ENCODE measurements around the gene DPPA2.

The DPPA2 gene

DNA sequence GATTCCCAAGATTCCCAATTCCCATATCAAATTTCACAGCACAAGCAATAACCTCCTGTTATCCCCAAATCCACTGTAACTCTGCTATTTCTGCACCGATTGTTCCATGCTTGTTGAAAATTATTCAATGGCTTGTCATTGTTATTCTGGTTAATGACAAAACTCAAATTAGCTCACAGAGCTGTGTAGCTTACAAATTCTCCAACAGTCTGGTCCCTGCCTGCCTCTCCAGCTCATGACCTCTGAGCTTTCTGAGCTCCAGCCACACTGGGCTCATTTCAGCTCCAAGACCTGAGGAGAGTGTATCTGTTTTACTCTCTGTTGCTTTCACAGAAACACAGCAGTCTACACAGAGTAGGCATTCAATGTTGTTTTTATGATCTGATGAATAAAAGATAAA lies 3.3 kb downstream of the DPPA2 start:
- DNase-seq: no peak

GRCh38 chr3:109297496-109297895 lies 18.8 kb downstream of the DPPA2 start:
- DNase-seq: no peak

- DNase-seq: no peak
Observed at GRCh38 chr3:109284071-109284470, 32.2 kb downstream of the DPPA2 start.

DNA sequence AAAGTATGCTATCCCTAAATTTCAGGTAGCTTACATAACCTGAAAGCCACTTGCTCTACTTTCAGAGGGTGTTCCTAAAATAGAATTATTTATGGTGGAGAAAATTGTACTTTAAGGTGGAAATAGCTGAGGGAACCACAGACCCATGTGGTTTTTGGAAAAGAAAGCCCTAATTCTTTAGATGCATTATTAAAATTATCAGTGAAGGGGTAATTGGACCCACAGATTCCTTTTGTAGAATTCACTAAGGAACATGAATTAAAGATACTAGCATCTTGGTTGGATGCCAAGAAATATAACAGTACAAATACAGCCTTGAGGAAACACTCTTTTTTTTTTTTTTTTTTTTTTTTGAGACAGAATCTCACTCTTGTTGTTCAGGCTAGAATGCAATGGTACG lies 37.8 kb downstream of the DPPA2 start:
- no peak for DNase-seq

DNA sequence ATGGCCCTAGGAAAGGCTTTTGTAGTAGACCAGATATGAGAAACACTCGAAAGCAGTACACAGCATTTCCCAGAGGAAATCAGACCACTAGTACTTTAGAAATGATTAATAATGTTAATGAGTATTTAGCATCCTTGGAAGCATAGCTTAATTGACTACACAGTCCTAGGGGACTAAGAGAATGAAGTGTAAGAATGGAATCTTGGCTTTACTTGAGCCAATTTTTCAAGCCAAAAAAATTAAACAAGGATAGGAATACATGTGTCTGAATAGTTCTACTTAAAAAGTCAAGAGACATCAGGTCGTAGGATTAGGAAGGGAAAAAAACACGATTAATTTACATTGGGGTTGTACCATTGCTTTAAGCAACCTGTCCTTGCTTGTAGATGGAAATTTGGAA lies 38.2 kb downstream of the DPPA2 start:
- no peak for DNase-seq

GRCh38 chr3:109275702-109276293 lies 40.5 kb downstream of the DPPA2 start:
- peak; percentile 11 for DNase-seq

- DNase-seq: no peak
Observed at GRCh38 chr3:109270779-109271178, 45.5 kb downstream of the DPPA2 start.

DNA sequence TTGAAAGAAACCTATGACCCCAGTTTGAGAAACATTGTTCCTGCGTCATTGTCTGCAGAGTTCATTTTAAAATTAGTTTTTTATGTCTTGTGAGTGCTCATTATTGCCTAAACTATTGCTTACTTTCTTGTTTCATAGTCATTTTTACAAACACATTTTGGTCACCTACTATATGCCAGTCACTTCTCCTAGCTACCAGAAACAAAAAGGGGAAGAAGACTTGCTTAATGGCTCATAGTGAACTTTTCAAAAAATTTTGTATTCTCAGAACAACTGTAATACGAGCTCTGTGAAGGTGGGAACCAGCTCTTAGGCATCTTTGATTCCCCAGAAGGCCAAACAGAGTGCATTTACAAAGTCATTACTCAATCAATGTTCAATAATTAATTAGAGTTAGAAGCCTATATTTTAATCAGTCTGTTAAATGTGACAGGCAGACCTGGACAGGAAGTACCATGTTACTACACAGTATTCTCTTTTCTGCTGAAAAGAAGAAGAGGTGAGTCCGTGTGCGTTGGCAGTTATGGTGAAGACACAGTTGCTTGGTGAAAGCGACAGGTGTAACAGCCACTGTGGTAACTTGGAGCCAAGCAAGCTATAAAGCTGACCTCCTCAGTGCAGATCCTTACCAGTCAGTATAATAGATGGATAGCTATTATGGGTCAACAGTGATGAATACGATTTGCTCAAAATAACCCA lies 46.6 kb downstream of the DPPA2 start:
- no peak for DNase-seq

- DNase-seq: no peak
Observed at GRCh38 chr3:109268181-109268580, 48.1 kb downstream of the DPPA2 start.

DNA sequence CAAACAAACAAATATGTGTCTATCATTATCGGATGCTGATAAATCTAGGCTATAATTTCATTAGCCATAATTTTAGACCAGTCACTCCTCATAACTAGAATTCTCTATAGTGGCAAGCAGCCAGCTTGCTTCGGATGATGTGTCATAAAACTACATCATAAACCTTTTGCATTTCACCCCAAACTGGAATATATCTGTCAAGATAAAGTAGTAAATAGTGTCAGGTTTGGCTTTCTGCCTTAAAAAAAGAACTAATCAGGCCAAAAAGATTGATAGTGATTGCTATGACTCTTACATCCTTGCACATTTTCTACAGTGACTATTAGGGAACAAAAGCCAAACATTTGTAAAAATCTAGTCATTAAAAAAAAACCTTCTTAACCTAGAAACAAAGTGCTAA lies 51.0 kb downstream of the DPPA2 start:
- no peak for DNase-seq

GRCh38 chr3:109257269-109257668 lies 59.0 kb downstream of the DPPA2 start:
- DNase-seq: no peak

DNA sequence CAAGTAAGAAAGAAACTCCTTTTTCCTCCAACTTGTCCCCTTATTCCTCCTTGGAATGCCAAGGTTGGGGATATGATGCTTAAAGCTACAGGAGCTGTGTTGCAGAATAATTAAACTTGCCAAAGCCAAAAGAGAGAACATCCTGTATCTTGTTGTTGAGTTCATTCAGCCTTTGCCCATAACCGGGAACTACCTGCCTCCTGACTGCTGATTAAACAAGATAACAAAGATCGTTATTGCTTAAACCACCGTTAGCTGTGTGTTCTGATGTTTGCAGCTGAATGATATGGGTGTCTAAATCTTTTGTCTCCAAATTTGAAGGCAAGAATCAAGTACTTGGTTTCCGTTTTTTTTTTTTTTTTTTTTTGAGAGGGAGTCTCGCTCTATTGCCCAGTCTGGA lies 61.5 kb downstream of the DPPA2 start:
- no peak for DNase-seq

DNA sequence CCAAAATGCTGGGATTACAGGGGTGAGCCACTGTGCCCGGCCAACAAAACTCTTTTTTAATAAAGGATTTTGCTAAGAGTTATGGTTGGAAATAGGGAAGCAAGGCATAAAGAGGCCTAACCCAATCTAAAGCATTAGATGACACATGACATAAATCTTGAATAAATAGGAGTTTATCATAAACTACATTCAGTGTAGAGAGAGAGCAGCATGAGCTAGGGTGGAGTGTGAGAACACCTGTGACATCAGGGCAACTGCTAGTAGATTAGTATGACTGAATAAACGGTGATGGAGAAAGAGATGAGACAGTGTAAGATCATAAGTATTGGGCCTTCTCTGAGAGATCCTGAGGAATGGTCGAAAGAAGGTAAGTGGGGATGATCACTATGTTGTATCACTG lies 63.7 kb downstream of the DPPA2 start:
- DNase-seq: no peak
